B cell (primary cell): ENCODE results near the gene CASZ1. TPM values are rescaled to one million over a fixed set of nuclear protein-coding genes. Genes with fewer than 3 reads are reported as not detected.

Experiments
- ATAC-seq: fragments of 200-7000 bp; cut with Tn5 transposase; one replicate; pipeline ENCODE4 v1.10.0; 2021; ENCODE audit warnings: low read depth, mild to moderate bottlenecking, moderate number of reproducible peaks, moderate library complexity
- CTCF ChIA-PET: fragments of 350-600 bp; sonication (Branson Sonifier 250); formaldehyde crosslinking; loops from one replicate; lab custom pipeline; 2021; ENCODE audit warnings: antibody characterized with exemption, inconsistent platforms; lab: Charles Lee
- POLR2A ChIA-PET: fragments of 350-600 bp; sonication (Branson Sonifier 250); formaldehyde crosslinking; loops from one replicate; lab custom pipeline; 2021; ENCODE audit warnings: antibody characterized with exemption; lab: Charles Lee
- DNase-seq: peaks from one replicate; pipeline ENCODE4 v3.0.0; 2013
- H2AFZ ChIP-seq: 2 replicates; pipeline ENCODE4 v1.6.1; 2012; ENCODE audit warnings: mild to moderate bottlenecking, low read depth, low read length; ENCODE audit not compliant: insufficient read depth, poor library complexity, severe bottlenecking
- H3K27ac ChIP-seq, 2 donors: 1 replicate in 1 of 2; 2 replicates in 1 of 2; pipeline ENCODE4 v1.5.1; 2012 to 2013; ENCODE audit warnings: low read length in 2 of 2, mild to moderate bottlenecking in 2 of 2, moderate library complexity in 1 of 2
- H3K27me3 ChIP-seq, 4 experiments: fragments of 200-600 bp in 1 of 4; sonication (generic) in 1 of 4; replicated peaks in 1 of 4; 1 replicate in 2 of 4; 2 replicates in 2 of 4; pipeline versions ENCODE4 v1.6.1 to v1.7.0; 2013 to 2016; ENCODE audit warnings: low read length in 3 of 4, mild to moderate bottlenecking in 2 of 4, mixed read lengths in 1 of 4, moderate library complexity in 1 of 4; ENCODE audit not compliant: insufficient read depth in 4 of 4, control insufficient read depth in 3 of 4; ENCODE audit errors: control extremely low read depth in 1 of 4
- H3K36me3 ChIP-seq, 2 experiments: replicated peaks in 1 of 2; 1 replicate in 1 of 2; 2 replicates in 1 of 2; pipeline versions ENCODE4 v1.6.1 to v1.7.1; 2013; ENCODE audit warnings: low read length in 1 of 2; ENCODE audit not compliant: insufficient read depth in 2 of 2, control insufficient read depth in 1 of 2; ENCODE audit errors: control extremely low read depth in 1 of 2, extremely low read depth in 1 of 2
- H3K4me1 ChIP-seq, 2 donors: fragments of 200-600 bp in 1 of 2; sonication (generic) in 1 of 2; 1 replicate in 1 of 2; 2 replicates in 1 of 2; pipeline versions ENCODE4 v1.5.1 to v1.6.1; 2013 to 2017; ENCODE audit warnings: low read length in 2 of 2; ENCODE audit not compliant: control insufficient read depth in 2 of 2, insufficient read depth in 2 of 2
- H3K4me2 ChIP-seq: replicated peaks from 2 replicates; pipeline ENCODE3; 2012; ENCODE audit warnings: mild to moderate bottlenecking, low read depth, low read length; ENCODE audit not compliant: poor library complexity, severe bottlenecking
- H3K4me3 ChIP-seq, 5 experiments: fragments of 200-600 bp in 1 of 5; sonication (generic) in 1 of 5; 1 replicate in 3 of 5; 2 replicates in 2 of 5; pipeline versions ENCODE4 v1.5.1 to v1.7.0; 2011 to 2016; ENCODE audit warnings: low read length in 4 of 5, mild to moderate bottlenecking in 4 of 5, low read depth in 2 of 5, control low read depth in 1 of 5, moderate library complexity in 1 of 5; ENCODE audit not compliant: insufficient read depth in 1 of 5; ENCODE audit errors: control extremely low read depth in 1 of 5, extremely low read depth in 1 of 5
- H3K79me2 ChIP-seq: fragments of 200-600 bp; sonication (generic); one replicate; pipeline ENCODE4 v1.6.0; 2016; ENCODE audit warnings: low read length; ENCODE audit not compliant: control insufficient read depth, insufficient read depth
- H3K9ac ChIP-seq: fragments of 200-600 bp; sonication (generic); 2 replicates; pipeline ENCODE4 v1.6.1; 2017; ENCODE audit warnings: mild to moderate bottlenecking, low read length, moderate library complexity
- H3K9me3 ChIP-seq, 3 donors: one replicate each; pipeline versions ENCODE4 v1.6.1 to v1.7.1; 2013; ENCODE audit warnings: low read length in 2 of 3; ENCODE audit not compliant: control insufficient read depth in 2 of 3, insufficient read depth in 1 of 3; ENCODE audit errors: control extremely low read depth in 1 of 3
- H4K20me1 ChIP-seq: 2 replicates; pipeline ENCODE4 v1.6.0; 2012; ENCODE audit warnings: mild to moderate bottlenecking, low read length; ENCODE audit not compliant: insufficient read depth, control insufficient read depth, poor library complexity, severe bottlenecking
- H3K27ac Mint-ChIP-seq: one replicate; pipeline ENCODE4 v1.8.0; 2021; ENCODE audit warnings: mixed read lengths
- H3K27me3 Mint-ChIP-seq: one replicate; pipeline ENCODE4 v1.8.0; 2021; ENCODE audit warnings: mixed read lengths
- H3K4me1 Mint-ChIP-seq: one replicate; pipeline ENCODE4 v1.8.0; 2021; ENCODE audit warnings: mixed read lengths
- H3K4me3 Mint-ChIP-seq: one replicate; pipeline ENCODE4 v1.8.0; 2021; ENCODE audit warnings: mixed read lengths
- H3K9me3 Mint-ChIP-seq: one replicate; pipeline ENCODE4 v1.8.0; 2022; ENCODE audit warnings: mixed read lengths; ENCODE audit not compliant: insufficient read depth
- CTCF ChIP-seq: fragments of 200-600 bp; IDR thresholded peaks from one replicate; pipeline ENCODE4 v1.8.0; 2022; ENCODE audit warnings: antibody characterized with exemption, mild to moderate bottlenecking
- EZH2 ChIP-seq: IDR thresholded peaks from 2 replicates; pipeline ENCODE4 v1.6.1; 2012; ENCODE audit warnings: borderline replicate concordance, low read depth, mild to moderate bottlenecking, moderate library complexity, low read length; ENCODE audit not compliant: insufficient read depth, poor library complexity, severe bottlenecking
- WGBS: methylation state at CpG from one replicate; pipeline ENCODE4 v1.1.5; 2013; ENCODE audit warnings: missing lambda C conversion rate; ENCODE audit not compliant: insufficient coverage; 5-methylcytosine and 5-hydroxymethylcytosine counted together
- intact Hi-C: fragments of 100-400 bp; cut with micrococcal nuclease; formaldehyde crosslinking; loops from one replicate; pipeline ENCODE4 v1.10.0; 2022
- polyA plus RNA-seq: library from polyadenylated mRNA; depleted of rRNA; stranded (reverse); fragments of >200 nt; gene quantifications from 2 replicates; pipeline ENCODE4 v1.2.3, GENCODE V29; 2012
- total RNA-seq, 2 donors: library from RNA; stranded (reverse); fragments of 120-200 nt in 1 of 2; gene quantifications; 1 replicate in 1 of 2; 2 replicates in 1 of 2; pipeline versions ENCODE4 v1.2.3 to v1.2.4, GENCODE V29; 2013 to 2022

Gene CASZ1
- total and polyA plus RNA-seq, 2 donors (not counting 1 experiment from before 2014, with no cell fraction given) = 9.5 to 27.2 TPM

DNA sequence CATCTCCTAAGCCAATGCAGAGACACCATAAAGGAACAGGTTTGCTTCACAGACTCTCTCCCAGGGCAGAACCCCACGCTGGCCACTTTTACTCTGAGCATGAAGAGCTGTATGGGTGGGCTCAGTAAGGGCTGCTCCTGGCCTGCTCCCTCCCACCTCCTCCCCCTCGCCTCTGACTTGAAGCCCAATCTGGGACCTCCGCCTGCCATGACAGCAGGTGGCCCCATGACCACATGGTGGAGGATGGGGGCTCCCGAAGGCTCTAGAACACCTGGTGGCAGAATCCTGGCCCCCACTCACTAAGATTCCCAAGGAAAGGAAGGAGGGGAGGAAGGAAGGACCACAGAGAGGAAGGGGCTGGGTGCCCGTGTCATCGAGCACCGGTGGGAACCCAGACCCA lies 23.7 kb downstream of the CASZ1 start:
- H3K27me3 Mint-ChIP-seq = peaks cover 3% of the 10 kb centered on the region
- POLR2A ChIA-PET = no interaction called here
- no peak for TF ChIP-seq EZH2
- no peak for TF ChIP-seq CTCF
- 87% methylated on average over 4 of the region's 7 CpGs for WGBS
- CTCF ChIA-PET = no interaction called here
- no peak overlapping the region for H3K4me2 ChIP-seq
- H3K4me1 Mint-ChIP-seq = no peaks in the 10 kb centered on the region
- H4K20me1 ChIP-seq = no peaks in the 10 kb centered on the region
- DNase-seq (no peak), ATAC-seq (no peak)
- no peak overlapping the region for H2AFZ ChIP-seq
- H3K4me3 Mint-ChIP-seq = no peak overlapping the region
- no peaks in the 10 kb centered on the region for H3K27me3 ChIP-seq
- peaks cover 0 to 3% (median 0%) of the 10 kb centered on the region in 3 donors for H3K9me3 ChIP-seq
- intact Hi-C loops = no loop called here
- H3K27ac Mint-ChIP-seq = no peak overlapping the region
- no peaks in the 10 kb centered on the region for H3K9me3 Mint-ChIP-seq
- no peaks in the 10 kb centered on the region for H3K79me2 ChIP-seq
- H3K4me1 ChIP-seq = no peaks in the 10 kb centered on the region
- no peak overlapping the region for H3K4me3 ChIP-seq
- H3K27ac ChIP-seq = no peak overlapping the region
- no peak overlapping the region for H3K9ac ChIP-seq
- H3K36me3 ChIP-seq = no peaks in the 10 kb centered on the region

DNA sequence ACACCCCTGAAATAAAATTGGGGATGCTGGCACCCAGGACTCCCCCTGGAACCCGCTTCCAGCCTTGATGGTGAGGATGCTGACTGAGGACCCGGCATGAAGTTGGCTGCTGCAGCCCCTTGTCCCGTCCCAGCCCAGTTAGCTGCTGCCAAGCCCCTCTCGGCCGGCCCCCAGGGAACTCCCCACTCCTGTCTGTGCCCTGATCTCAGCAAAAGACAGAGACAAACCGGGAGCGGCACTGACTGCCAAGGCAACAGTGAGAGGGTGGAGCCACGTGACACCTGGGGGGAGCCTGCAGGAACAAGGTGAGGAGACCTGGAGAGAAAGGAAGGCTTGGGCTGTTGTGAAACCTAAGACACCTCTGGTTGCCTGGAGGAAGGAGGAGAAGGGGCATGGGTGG lies 24.7 kb downstream of the CASZ1 start:
- no peak overlapping the region for H3K4me3 ChIP-seq
- H3K4me3 Mint-ChIP-seq = no peak overlapping the region
- H3K4me2 ChIP-seq = no peak overlapping the region
- POLR2A ChIA-PET = no interaction called here
- no peaks in the 10 kb centered on the region for H3K79me2 ChIP-seq
- H3K9me3 ChIP-seq = peaks cover 0 to 3% (median 0%) of the 10 kb centered on the region in 3 donors
- no peak overlapping the region for H3K27ac Mint-ChIP-seq
- H3K27me3 Mint-ChIP-seq = peaks cover 3% of the 10 kb centered on the region
- H2AFZ ChIP-seq = no peak overlapping the region
- H3K27ac ChIP-seq = no peak overlapping the region
- H4K20me1 ChIP-seq = no peaks in the 10 kb centered on the region
- CTCF ChIA-PET = no interaction called here
- no peaks in the 10 kb centered on the region for H3K36me3 ChIP-seq
- no peaks in the 10 kb centered on the region for H3K4me1 Mint-ChIP-seq
- DNase-seq = no peak
- no peak overlapping the region for H3K9ac ChIP-seq
- WGBS = 88% methylated on average over 7 of the region's 8 CpGs
- ATAC-seq = no peak
- intact Hi-C loops = no loop called here
- H3K27me3 ChIP-seq = no peaks in the 10 kb centered on the region
- TF ChIP-seq CTCF (no peak), EZH2 (no peak)
- H3K4me1 ChIP-seq = no peaks in the 10 kb centered on the region
- no peaks in the 10 kb centered on the region for H3K9me3 Mint-ChIP-seq
